Measurements from ENCODE around the gene GPR84.
"Not testable (repeated sequence)": the region's sequence is repeated elsewhere in the genome, so short reads cannot be mapped to it uniquely, and the experiment has no call there.

GPR84 gene

GRCh38 chr12:54355104-54355815 is 9.0 kb downstream of the GPR84 start:
- DNase-seq (ENCODE audit: low spot score): no peak

DNA sequence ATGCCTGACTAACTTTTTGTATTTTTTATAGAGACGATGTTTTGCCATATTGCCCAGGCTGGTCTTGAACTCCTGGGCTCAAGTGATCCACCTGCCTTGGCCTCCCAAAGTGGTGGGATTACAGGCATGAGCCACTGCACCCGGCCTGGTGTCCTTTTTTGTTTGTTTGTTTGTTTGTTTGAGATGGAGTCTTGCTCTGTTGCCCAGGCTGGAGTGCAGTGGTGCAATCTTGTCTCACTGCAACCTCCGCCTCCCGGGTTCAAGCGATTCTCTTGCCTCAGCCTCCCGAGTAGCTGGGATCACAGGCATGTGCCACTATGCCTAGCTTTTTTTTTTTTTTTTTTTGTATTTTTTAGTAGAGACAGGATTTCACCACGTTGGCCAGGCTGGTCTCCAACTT is 10.0 kb downstream of the GPR84 start:
- not testable (repeated sequence) for DNase-seq (ENCODE audit: low spot score)

- no peak for DNase-seq (ENCODE audit: low spot score)
Measured at GRCh38 chr12:54352891-54353874, 11.1 kb downstream of the GPR84 start.

GRCh38 chr12:54352022-54352531 is 12.2 kb downstream of the GPR84 start:
- no peak for DNase-seq (ENCODE audit: low spot score)

DNA sequence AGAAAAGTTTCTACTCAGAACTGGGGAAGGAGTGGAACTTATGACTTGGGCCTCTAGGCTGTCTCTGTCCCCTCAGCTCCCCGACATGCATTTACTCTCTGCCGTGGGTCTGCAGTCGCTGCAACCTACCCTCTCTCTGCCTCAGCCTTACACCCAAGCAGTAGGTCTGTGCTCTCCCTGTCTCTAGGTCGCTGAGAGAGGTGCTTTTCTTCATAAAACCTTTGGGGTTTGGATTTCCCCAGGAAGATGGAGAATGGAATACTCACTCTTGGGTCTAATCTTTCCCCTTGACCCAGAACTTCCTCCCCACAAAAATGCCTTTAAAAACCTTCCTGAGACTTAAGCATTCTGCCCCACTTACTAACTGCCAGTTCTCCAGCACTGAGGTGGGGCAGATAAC is 12.9 kb downstream of the GPR84 start:
- no peak for DNase-seq (ENCODE audit: low spot score)

GRCh38 chr12:54350743-54351142 is 13.5 kb downstream of the GPR84 start:
- DNase-seq (ENCODE audit: low spot score): no peak

DNA sequence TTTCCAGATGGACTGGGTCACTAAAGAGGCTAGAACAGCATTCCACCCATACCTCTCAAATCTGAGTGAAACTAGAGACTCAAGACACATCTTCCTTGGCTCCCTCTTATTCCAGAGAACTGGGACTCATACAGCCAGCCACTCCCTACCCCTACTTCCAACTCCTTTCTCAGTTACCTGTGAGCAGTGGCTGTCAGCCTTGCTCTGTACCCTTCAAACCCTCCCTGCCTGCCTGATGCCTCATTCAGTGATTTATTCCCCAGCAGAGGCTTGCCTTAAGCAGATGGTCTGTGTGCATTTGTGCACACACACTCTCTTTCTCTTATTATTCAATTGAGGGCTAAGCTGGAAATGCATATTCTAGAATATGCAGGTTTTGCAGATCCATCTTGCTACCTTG is 14.6 kb downstream of the GPR84 start:
- no peak for DNase-seq (ENCODE audit: low spot score)

DNA sequence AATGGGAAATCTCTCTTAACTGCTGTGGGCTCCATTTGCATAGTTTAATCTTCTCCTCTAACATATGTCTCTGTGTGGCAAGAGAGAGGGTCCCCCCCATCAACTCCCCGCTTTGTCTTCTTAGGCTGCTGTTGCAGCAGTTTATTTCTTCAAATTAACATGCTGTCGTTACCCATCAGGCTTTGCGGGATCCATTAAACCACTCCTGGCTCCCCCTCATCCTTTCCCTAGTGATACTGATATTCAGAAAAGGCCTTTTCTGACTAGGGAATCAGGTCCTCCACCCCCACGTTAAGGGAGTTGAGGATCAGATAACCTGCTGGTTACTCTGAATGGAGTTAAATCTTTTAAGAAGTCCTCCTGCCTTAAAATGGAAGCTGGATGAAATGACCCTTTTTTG is 15.2 kb downstream of the GPR84 start:
- no peak for DNase-seq (ENCODE audit: low spot score)

GRCh38 chr12:54341378-54342300 is 22.6 kb downstream of the GPR84 start:
- no peak for DNase-seq (ENCODE audit: low spot score)

- no peak for DNase-seq (ENCODE audit: low spot score)
Measured at GRCh38 chr12:54340846-54341245, 23.4 kb downstream of the GPR84 start.

DNA sequence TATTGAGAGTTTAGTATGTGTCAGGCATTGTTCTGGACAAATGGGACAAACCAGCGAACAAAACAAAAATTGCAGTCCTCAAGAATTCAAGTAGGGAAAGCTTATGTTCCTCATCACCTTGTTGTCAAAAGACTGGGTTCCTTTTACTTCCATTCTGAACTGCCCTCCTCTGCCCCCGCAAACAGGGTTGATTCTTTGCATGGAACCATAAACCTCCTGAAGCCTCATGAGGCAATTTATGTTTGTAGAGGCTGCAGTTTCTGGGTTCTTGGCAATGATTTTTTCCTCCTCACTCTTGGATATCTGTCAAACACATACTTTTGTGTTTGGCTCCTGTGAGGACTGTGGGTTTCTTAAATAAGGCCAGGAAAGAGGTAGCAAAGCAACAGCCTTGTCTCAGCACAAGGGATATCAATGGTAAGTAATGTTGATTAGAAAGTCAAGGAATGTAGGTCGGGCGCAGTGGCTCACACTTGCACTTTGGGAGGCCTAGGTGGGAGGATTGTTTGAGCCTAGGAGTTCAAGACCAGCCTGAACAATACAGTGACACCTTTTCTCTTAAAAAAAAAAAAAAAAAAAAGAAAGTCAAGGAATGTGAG is 25.5 kb downstream of the GPR84 start:
- no peak for DNase-seq (ENCODE audit: low spot score)

GRCh38 chr12:54337854-54338650 is 26.2 kb downstream of the GPR84 start:
- no peak for DNase-seq (ENCODE audit: low spot score)

GRCh38 chr12:54337280-54337842 is 26.9 kb downstream of the GPR84 start:
- no peak for DNase-seq (ENCODE audit: low spot score)

DNA sequence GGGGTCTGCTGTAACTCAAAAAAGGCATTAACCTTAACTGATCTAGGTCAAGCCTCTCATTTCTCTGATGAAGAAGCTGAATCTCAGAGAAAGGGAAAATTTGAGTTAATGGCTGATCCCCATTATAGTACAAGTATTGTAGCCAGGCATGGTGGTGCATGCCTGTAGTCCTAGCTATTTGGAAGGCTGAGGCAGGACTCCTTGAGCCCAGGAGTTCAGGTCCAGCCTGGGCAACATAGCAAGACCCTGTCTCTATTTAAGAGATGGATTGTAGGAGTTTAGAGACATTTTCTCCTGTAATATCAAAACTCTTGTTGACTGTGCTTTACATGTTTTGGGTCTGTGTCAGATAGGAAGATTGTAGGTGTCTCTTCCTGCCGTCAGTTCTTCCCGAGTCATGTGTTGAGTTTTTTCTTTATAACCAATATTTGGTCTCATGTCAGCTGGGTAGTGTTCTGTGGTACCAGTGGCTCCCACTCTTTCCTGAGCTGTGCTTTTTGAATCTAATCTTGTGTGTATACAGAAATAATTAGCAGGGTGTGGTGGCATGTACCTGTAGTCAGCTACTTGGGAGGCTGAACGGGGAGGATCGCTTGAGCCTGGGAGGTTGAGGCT is 30.8 kb downstream of the GPR84 start:
- DNase-seq (ENCODE audit: low spot score): no peak

DNA sequence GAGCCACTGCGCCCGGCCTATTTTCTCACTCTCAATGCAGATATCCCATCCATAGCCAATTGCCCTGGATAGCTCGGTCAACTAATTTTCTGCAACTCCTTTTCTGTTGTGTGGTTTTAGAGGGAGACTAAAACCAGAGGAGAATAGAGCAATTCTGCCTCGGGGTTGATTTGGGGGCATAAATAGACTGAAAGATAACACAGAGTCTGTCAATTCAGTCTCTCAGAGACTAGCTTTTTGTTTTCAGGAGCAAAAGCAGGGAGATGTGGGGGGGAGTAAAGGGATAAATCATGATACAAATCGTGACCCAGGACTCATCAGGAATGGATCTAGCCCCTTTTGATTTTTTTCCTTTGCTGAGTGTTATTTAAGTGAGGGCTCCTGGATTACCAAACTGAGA is 32.8 kb downstream of the GPR84 start:
- no peak for DNase-seq (ENCODE audit: low spot score)

- no peak for DNase-seq (ENCODE audit: low spot score)
Measured at GRCh38 chr12:54330442-54330841, 33.8 kb downstream of the GPR84 start.

DNA sequence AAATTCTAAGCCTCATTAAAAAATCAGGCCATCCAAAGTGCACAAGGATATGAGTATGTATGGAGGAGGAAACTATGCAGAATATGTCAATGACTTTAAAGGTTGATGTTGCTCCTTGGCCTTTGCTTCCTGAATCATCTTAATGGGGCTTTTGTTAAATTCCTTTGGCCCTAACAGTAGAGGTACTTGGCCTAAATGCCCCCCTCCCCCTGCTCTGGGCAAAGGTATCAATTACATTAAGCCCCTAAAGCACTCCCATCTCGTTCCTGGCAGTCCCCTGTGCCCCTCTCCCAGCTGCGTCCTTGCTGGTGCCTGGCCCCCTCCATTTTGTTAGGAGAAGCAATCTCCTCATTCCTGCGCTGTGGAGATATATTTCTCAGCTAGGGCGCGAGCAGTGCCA is 34.5 kb downstream of the GPR84 start:
- DNase-seq (ENCODE audit: low spot score): no peak

DNA sequence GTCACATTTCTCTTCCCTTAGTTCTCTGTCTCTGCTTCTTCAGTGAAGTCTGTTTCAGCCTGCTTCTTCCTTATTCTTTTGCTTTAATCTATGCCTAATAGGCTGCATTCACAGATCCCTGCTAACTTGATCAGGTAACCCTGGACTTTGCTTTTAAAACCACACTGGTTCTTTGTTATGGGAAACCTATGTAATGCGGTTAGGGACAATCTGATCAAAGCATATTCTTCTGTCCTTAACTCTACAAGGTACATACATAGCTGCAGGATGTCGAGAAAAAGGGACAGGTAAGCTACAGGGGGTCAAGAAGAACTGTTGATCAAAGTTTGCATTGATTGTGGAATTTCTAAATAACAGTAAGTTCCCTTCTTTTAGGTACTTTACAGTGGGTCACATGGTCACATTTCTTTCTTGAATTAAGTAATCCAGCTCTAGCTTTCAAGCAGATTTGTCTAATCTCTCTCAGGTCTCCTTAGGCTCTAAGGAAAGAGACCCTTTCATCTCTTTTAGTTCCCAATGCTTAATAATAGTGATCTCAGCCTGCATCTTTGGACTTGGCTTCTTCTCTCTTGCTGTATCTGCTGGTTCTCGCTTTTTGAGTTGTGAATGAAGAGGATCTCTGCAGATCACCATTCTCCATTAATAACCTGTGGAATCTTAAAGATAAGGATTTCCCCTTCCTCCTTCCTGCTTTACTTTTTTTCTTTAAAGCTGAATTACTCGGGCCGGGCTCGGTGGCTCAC is 35.5 kb downstream of the GPR84 start:
- DNase-seq (ENCODE audit: low spot score): no peak

DNA sequence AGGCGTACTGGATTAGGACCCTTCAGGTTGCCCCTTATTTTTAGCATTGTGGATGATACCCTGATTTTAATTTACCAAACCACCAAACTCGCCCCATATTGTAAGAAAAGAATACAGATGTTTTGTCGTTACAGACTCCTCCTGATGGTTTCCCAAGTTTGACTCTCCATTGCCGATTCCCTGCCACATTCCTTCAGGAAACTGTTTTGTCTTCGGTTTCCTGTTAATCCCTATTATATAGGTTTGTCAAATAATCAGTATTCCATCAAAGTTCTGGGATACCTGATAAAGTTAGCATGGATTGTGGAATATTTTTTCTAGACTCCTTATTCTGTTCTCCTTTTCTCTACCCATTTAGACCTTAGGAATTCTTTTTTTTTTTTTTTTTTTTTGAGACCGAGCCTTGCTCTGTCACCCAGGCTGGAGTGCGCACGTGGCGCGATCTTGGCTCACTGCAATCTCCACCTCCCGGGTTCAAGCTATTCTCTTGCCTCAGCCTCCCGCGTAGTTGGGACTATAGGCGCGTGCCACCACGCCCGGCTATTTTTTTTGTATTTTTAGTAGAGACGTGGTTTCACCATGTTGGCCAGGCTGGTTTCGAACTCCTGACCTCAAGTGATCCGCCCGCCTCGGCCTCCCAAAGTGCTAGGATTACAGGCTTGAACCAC is 38.7 kb downstream of the GPR84 start:
- DNase-seq (ENCODE audit: low spot score): not testable (repeated sequence)
